ENCODE results near the gene EFR3B. TPM values are rescaled to one million over a fixed set of nuclear protein-coding genes. Genes with fewer than 3 reads are reported as not detected.

The EFR3B gene
- total and polyA plus RNA-seq, 2 of the 4 experiments (the other 2 are of a cell fraction) = 0.38 to 0.90 TPM

GRCh38 chr2:25149646-25150045, 107.8 kb downstream of the EFR3B start:
- Histone ChIP-seq H4K20me1 (ENCODE audit: insufficient read depth, low read length) (no peaks in the 10 kb centered on the region), H3K4me3 (ENCODE audit: insufficient read depth, low read depth, low read length) (no peak overlapping the region), H3K4me2 (ENCODE audit: low read depth, low read length) (no peak overlapping the region), H3K14ac (replicated peaks; ENCODE audit: low read depth, low read length) (no peak overlapping the region), H3K56ac (ENCODE audit: extremely low read depth, insufficient read depth, low read length) (no peak overlapping the region), H4K91ac (ENCODE audit: insufficient read depth, low read depth, low read length) (no peak overlapping the region), H3K18ac (ENCODE audit: low read depth, low read length) (no peak overlapping the region), H2BK20ac (ENCODE audit: low read depth, low read length) (no peak overlapping the region), H3K36me3 (ENCODE audit: control insufficient read depth, insufficient read depth, low read length) (no peaks in the 10 kb centered on the region), H3K9me3 (ENCODE audit: control insufficient read depth, insufficient read depth, low read length) (no peaks in the 10 kb centered on the region), H3K27me3 (ENCODE audit: control insufficient read depth, insufficient read depth, low read length) (no peaks in the 10 kb centered on the region; the same call in 1 of the 2 replicates), H2BK5ac (ENCODE audit: low read depth, low read length, poor library complexity, severe bottlenecking) (no peak overlapping the region), H2BK15ac (ENCODE audit: low read depth, low read length) (no peak overlapping the region), H2AK5ac (ENCODE audit: low read depth, low read length) (no peak overlapping the region), H3K27ac (ENCODE audit: insufficient read depth, low read length) (no peak overlapping the region), H3K23ac (ENCODE audit: low read depth, low read length) (no peak overlapping the region), H2AK9ac (replicated peaks; ENCODE audit: low read depth, low read length, poor library complexity) (no peak overlapping the region), H2AFZ (replicated peaks; ENCODE audit: low read length, poor library complexity) (no peak overlapping the region), H4K8ac (ENCODE audit: low read depth in 2 of 2, low read length in 2 of 2) (no peak overlapping the region), H3K4ac (ENCODE audit: low read depth, low read length) (no peak overlapping the region), H2BK120ac (ENCODE audit: low read depth, low read length) (no peak overlapping the region), H4K5ac (ENCODE audit: low read depth, low read length) (no peak overlapping the region), H3K79me1 (ENCODE audit: low read depth in 1 of 2, low read length in 2 of 2) (no peaks in the 10 kb centered on the region), H3K9me1 (ENCODE audit: insufficient read depth, low read length) (no peaks in the 10 kb centered on the region), H3K4me1 (ENCODE audit: control insufficient read depth, insufficient read depth, low read length) (no peaks in the 10 kb centered on the region), H3K9ac (ENCODE audit: low read depth, low read length) (no peak overlapping the region)
- ATAC-seq (ENCODE audit: low read depth) (no peak), DNase-seq (no peak)
- intact Hi-C loops (cut with micrococcal nuclease) (no loop called here), dilution Hi-C loops (cut with HindIII; ENCODE audit: low sequenced_read_pairs, unreplicated experiment) (no loop called here), in situ Hi-C loops (cut with MboI; ENCODE audit: low sequenced_read_pairs) (loop anchor here (25.0 kb wide), 1 partner anchor 737 kb away; no protein-coding TSS in a partner anchor)
- ChIA-PET POLR2A (ENCODE audit: unreplicated experiment) (no interaction called here), CTCF (no interaction called here)
- TF ChIP-seq, protein P1, sequence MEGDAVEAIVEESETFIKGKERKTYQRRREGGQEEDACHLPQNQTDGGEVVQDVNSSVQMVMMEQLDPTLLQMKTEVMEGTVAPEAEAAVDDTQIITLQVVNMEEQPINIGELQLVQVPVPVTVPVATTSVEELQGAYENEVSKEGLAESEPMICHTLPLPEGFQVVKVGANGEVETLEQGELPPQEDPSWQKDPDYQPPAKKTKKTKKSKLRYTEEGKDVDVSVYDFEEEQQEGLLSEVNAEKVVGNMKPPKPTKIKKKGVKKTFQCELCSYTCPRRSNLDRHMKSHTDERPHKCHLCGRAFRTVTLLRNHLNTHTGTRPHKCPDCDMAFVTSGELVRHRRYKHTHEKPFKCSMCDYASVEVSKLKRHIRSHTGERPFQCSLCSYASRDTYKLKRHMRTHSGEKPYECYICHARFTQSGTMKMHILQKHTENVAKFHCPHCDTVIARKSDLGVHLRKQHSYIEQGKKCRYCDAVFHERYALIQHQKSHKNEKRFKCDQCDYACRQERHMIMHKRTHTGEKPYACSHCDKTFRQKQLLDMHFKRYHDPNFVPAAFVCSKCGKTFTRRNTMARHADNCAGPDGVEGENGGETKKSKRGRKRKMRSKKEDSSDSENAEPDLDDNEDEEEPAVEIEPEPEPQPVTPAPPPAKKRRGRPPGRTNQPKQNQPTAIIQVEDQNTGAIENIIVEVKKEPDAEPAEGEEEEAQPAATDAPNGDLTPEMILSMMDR (conservative IDR thresholded peaks at IDR 0.05; ENCODE audit: low read depth, low read length) = no peak
- no peak for TF ChIP-seq SMC3 (IDR thresholded peaks at IDR 0.05; ENCODE audit: low read depth, low read length)
- TF ChIP-seq RFX5 (IDR thresholded peaks at IDR 0.05; ENCODE audit: low read depth, low read length) = no peak
- no peak for TF ChIP-seq RAD21 (IDR thresholded peaks at IDR 0.05; ENCODE audit: low read length)
- TF ChIP-seq MXI1 (IDR thresholded peaks at IDR 0.05; ENCODE audit: borderline replicate concordance, low read depth, low read length) = no peak
- no peak for TF ChIP-seq USF2 (IDR thresholded peaks at IDR 0.05; ENCODE audit: low read depth, low read length)
- TF ChIP-seq POLR2A (IDR thresholded peaks at IDR 0.05; ENCODE audit: low read depth, low read length) = no peak
- TF ChIP-seq, protein P2, sequence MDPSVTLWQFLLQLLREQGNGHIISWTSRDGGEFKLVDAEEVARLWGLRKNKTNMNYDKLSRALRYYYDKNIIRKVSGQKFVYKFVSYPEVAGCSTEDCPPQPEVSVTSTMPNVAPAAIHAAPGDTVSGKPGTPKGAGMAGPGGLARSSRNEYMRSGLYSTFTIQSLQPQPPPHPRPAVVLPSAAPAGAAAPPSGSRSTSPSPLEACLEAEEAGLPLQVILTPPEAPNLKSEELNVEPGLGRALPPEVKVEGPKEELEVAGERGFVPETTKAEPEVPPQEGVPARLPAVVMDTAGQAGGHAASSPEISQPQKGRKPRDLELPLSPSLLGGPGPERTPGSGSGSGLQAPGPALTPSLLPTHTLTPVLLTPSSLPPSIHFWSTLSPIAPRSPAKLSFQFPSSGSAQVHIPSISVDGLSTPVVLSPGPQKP (IDR thresholded peaks at IDR 0.05; ENCODE audit: borderline replicate concordance, low read depth, low read length) = no peak
- TF ChIP-seq CEBPB (IDR thresholded peaks at IDR 0.05; ENCODE audit: low read depth, low read length) = no peak
- no peak for TF ChIP-seq BHLHE40 (IDR thresholded peaks at IDR 0.05; ENCODE audit: low read depth, low read length)
- TF ChIP-seq CHD1 (IDR thresholded peaks at IDR 0.05; ENCODE audit: low read depth, low read length) = no peak
- no peak for TF ChIP-seq FOS (IDR thresholded peaks at IDR 0.05; ENCODE audit: low read depth, low read length)
- TF ChIP-seq MAZ (IDR thresholded peaks at IDR 0.05; ENCODE audit: borderline replicate concordance, low read depth, low read length) = no peak
- TF ChIP-seq RCOR1 (IDR thresholded peaks at IDR 0.05; ENCODE audit: insufficient replicate concordance, low read length) = no peak
- TF ChIP-seq NFE2L2 (IDR thresholded peaks at IDR 0.05; ENCODE audit: low read depth, low read length) = no peak
- no peak for TF ChIP-seq MAFK (IDR thresholded peaks at IDR 0.05; ENCODE audit: low read depth, low read length)
- WGBS, 2 experiments (ENCODE audit: extremely low coverage in 2 of 2, insufficient read length in 1 of 2) = no CpG with 5 or more reads among the region's 6 CpGs
- no TSS peak for BruUV-seq (replicated peaks)

All from IMR-90 (cell line).